Calu3 (cell line): ENCODE results near the gene TMEM92. TPM values are rescaled to one million over a fixed set of nuclear protein-coding genes. Genes with fewer than 3 reads are reported as not detected.

Experiments used
- BruUV-seq: library from RNA; stranded (reverse); fragments of 400-500 nt; replicated peaks from 2 replicates; lab custom pipeline; 2021; lab: Mats Ljungman, UMichigan
- CTCF ChIA-PET: fragments of 300-600 bp; sonication (Branson Sonifier 250); formaldehyde crosslinking; loops from one replicate; lab custom pipeline; 2022; ENCODE audit warnings: antibody characterized with exemption; lab: Charles Lee
- DNase-seq: peaks from one replicate; pipeline ENCODE4 v3.0.0; 2022
- H3K27ac Mint-ChIP-seq: one replicate; pipeline ENCODE4 v1.8.0; 2022; ENCODE audit warnings: mixed read lengths; ENCODE audit not compliant: unreplicated experiment
- H3K27me3 Mint-ChIP-seq: one replicate; pipeline ENCODE4 v1.8.0; 2022; ENCODE audit warnings: mixed read lengths; ENCODE audit not compliant: unreplicated experiment
- H3K36me3 Mint-ChIP-seq: one replicate; pipeline ENCODE4 v1.8.0; 2022; ENCODE audit warnings: mild to moderate bottlenecking, moderate library complexity, mixed read lengths; ENCODE audit not compliant: insufficient read depth, unreplicated experiment
- H3K4me1 Mint-ChIP-seq: one replicate; pipeline ENCODE4 v1.8.0; 2022; ENCODE audit warnings: mild to moderate bottlenecking, low read depth, mixed read lengths; ENCODE audit not compliant: unreplicated experiment
- H3K4me3 Mint-ChIP-seq: one replicate; pipeline ENCODE4 v1.8.0; 2022; ENCODE audit warnings: mild to moderate bottlenecking, low read depth, moderate library complexity, mixed read lengths; ENCODE audit not compliant: unreplicated experiment
- H3K9me3 Mint-ChIP-seq: one replicate; pipeline ENCODE4 v1.8.0; 2022; ENCODE audit warnings: low read depth, mixed read lengths; ENCODE audit not compliant: unreplicated experiment
- intact Hi-C: fragments of 100-400 bp; cut with micrococcal nuclease; formaldehyde crosslinking; loops from one replicate; pipeline ENCODE4 v1.10.0; 2022; ENCODE audit not compliant: unreplicated experiment
- total RNA-seq: library from RNA; stranded (reverse); gene quantifications from 2 replicates; pipeline ENCODE4 v1.2.3, GENCODE V29; 2022
- TF ChIP-seq, protein P1 (sequence below): fragments of 200-600 bp; IDR thresholded peaks from one replicate; pipeline ENCODE4 v1.8.0; 2022; ENCODE audit warnings: antibody characterized with exemption; ENCODE audit not compliant: unreplicated experiment

The TMEM92 gene
- total RNA-seq, 1 experiment from 2014 or later: 4.8 TPM

DNA sequence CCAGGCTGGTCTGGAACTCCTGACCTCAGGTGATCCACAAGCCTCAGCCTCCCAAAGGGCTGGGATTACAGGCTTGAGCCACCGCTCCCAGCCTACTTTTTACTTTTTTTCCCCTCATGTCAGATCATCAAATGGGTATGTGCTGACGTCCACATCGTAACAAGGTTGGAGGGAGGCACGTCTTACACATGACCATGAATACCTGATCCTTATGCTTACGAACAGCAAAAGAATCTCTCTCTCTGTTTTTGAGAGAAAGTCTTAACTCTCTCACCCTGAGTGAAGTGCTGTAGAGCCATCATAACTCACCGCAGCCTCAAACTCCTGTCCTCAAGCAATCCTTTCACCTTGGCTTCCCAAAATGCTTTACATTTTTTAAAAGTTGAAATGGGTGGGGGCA, 29.5 kb upstream of the TMEM92 start:
- TF ChIP-seq, protein P1, sequence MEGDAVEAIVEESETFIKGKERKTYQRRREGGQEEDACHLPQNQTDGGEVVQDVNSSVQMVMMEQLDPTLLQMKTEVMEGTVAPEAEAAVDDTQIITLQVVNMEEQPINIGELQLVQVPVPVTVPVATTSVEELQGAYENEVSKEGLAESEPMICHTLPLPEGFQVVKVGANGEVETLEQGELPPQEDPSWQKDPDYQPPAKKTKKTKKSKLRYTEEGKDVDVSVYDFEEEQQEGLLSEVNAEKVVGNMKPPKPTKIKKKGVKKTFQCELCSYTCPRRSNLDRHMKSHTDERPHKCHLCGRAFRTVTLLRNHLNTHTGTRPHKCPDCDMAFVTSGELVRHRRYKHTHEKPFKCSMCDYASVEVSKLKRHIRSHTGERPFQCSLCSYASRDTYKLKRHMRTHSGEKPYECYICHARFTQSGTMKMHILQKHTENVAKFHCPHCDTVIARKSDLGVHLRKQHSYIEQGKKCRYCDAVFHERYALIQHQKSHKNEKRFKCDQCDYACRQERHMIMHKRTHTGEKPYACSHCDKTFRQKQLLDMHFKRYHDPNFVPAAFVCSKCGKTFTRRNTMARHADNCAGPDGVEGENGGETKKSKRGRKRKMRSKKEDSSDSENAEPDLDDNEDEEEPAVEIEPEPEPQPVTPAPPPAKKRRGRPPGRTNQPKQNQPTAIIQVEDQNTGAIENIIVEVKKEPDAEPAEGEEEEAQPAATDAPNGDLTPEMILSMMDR: no peak
- DNase-seq: no peak
- Mint-ChIP-seq H3K27ac (no peak overlapping the region), H3K27me3 (peaks cover 52% of the 10 kb centered on the region), H3K9me3 (peaks cover 5% of the 10 kb centered on the region), H3K4me1 (no peaks in the 10 kb centered on the region), H3K4me3 (no peak overlapping the region), H3K36me3 (no peaks in the 10 kb centered on the region)
- intact Hi-C loops: no loop called here
- CTCF ChIA-PET: interaction anchor here (1.0 kb wide), 1 partner anchor 26 kb away, joined by 3 read pairs; no protein-coding TSS in a partner anchor
- BruUV-seq: no TSS peak

- intact Hi-C loops: no loop called here
- peaks cover 50% of the 10 kb centered on the region for H3K27me3 Mint-ChIP-seq
- H3K27ac Mint-ChIP-seq: no peak overlapping the region
- peaks cover 5% of the 10 kb centered on the region for H3K9me3 Mint-ChIP-seq
- CTCF ChIA-PET: interaction anchor here (0.7 kb wide), 1 partner anchor 34 kb away, joined by 3 read pairs; no protein-coding TSS in a partner anchor
- no peak overlapping the region for H3K4me3 Mint-ChIP-seq
- H3K36me3 Mint-ChIP-seq: no peaks in the 10 kb centered on the region
- no peak for DNase-seq
- TF ChIP-seq, protein P1: no peak
- BruUV-seq: no TSS peak
- no peaks in the 10 kb centered on the region for H3K4me1 Mint-ChIP-seq
Measured at GRCh38 chr17:50248255-50248654, 26.0 kb upstream of the TMEM92 start.

GRCh38 chr17:50252781-50253180, 21.5 kb upstream of the TMEM92 start:
- peaks cover 5% of the 10 kb centered on the region for H3K9me3 Mint-ChIP-seq
- H3K27ac Mint-ChIP-seq: no peak overlapping the region
- H3K4me1 Mint-ChIP-seq: no peaks in the 10 kb centered on the region
- TF ChIP-seq, protein P1: no peak
- H3K36me3 Mint-ChIP-seq: no peaks in the 10 kb centered on the region
- intact Hi-C loops: no loop called here
- no peak for DNase-seq
- no TSS peak for BruUV-seq
- CTCF ChIA-PET: interaction anchor here (0.8 kb wide), 1 partner anchor 101 kb away, joined by 3 read pairs; no protein-coding TSS in a partner anchor
- H3K27me3 Mint-ChIP-seq: peaks cover 67% of the 10 kb centered on the region
- no peak overlapping the region for H3K4me3 Mint-ChIP-seq

DNA sequence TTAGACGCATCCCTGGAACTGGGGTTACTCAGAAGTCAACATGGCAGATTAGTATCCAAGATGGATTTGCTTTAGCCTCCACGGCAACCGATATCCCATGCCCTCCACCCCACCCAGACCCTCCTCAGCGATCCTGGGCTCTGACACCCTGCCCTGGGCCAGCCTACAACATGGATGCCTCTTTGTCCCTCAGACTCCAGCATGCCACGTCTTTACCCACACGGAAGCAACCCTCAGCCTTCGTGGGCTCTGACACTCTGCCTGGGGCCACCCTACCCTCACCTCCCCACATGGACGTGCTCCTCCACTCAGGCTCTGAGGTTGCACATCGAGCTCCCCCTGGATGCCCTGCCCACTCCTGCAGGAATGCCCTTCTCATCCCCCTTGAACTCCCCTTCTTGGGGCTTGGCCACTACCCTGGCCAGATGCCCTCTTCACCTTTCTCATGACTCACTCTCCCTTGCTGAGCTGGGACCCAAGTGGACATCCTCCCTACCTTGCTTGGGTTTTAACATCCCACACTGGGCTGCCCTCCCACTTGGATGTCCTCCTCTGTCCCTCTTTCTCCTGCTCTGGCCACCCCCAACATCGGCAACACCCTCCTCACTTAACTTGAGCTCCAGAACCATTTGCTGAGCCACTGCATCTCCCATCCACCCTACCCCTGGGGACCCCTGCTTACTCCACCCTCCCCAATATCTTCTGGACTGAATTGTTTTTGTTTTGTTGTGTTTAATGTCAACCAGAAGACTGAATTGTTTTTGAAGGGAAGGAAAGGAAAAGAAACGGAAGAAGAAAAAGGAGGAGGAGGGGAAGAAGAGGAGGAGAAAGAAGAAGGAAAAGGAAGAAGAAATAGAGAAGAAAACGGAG, 18.3 kb upstream of the TMEM92 start:
- Mint-ChIP-seq H3K9me3 (no peaks in the 10 kb centered on the region), H3K4me1 (no peaks in the 10 kb centered on the region), H3K27ac (no peak overlapping the region), H3K4me3 (no peak overlapping the region), H3K36me3 (no peaks in the 10 kb centered on the region), H3K27me3 (peaks cover 53% of the 10 kb centered on the region)
- no peak for DNase-seq
- no TSS peak for BruUV-seq
- intact Hi-C loops: no loop called here
- TF ChIP-seq, protein P1: no peak
- CTCF ChIA-PET: interaction anchor here (0.5 to 1.1 kb wide), 3 partner anchors 10 to 859 kb away, joined by 3 read pairs; no protein-coding TSS in a partner anchor
